HG03108 (cell line): ENCODE data around the gene DNAJC24.
"Not testable (repeated sequence)": the region's sequence is repeated elsewhere in the genome, so short reads cannot be mapped to it uniquely, and the experiment has no call there.

Experiments used
- ATAC-seq: cut with Tn5 transposase; IDR thresholded peaks from one replicate; pipeline ENCODE4 v1.9.1; 2021; ENCODE audit warnings: moderate library complexity; ENCODE audit not compliant: unreplicated experiment

The DNAJC24 gene

GRCh38 chr11:31369348-31370329 is at the start of gene DNAJC24, which contains the start of gene DCDC1:
TSS of gene DNAJC24 (plus strand) at chr11:31369860. CDS start at chr11:31370749, 889 bp downstream.
TSS of gene DCDC1 (minus strand) at chr11:31369739. CDS start at chr11:31328280, 41,459 bp downstream.
- peak; percentile 98 for ATAC-seq

GRCh38 chr11:31321494-31321893 is 48.2 kb upstream of the DNAJC24 start:
- ATAC-seq, result not testable (repeated sequence)

- no peak for ATAC-seq
These were observed 46.5 kb upstream of the DNAJC24 start for GRCh38 chr11:31323145-31323544.

- no peak for ATAC-seq
These were observed 44.5 kb upstream of the DNAJC24 start for GRCh38 chr11:31325160-31325559.

- ATAC-seq, result no peak
These were observed 43.1 kb upstream of the DNAJC24 start for GRCh38 chr11:31326470-31327148.

- ATAC-seq, result no peak
These were observed 42.2 kb upstream of the DNAJC24 start for GRCh38 chr11:31327417-31327816.

- ATAC-seq, result no peak
These were observed 41.0 kb upstream of the DNAJC24 start for GRCh38 chr11:31328697-31329096.

- no peak for ATAC-seq
These were observed 31.9 kb upstream of the DNAJC24 start for GRCh38 chr11:31337806-31338205.

GRCh38 chr11:31340903-31341572 is 28.6 kb upstream of the DNAJC24 start:
- ATAC-seq, result no peak

- ATAC-seq, result no peak
These were observed 18.5 kb upstream of the DNAJC24 start for GRCh38 chr11:31351168-31351567.

GRCh38 chr11:31355131-31355530 is 14.5 kb upstream of the DNAJC24 start:
- no peak for ATAC-seq

GRCh38 chr11:31355817-31356216 is 13.8 kb upstream of the DNAJC24 start:
- no peak for ATAC-seq

- ATAC-seq, result no peak
These were observed 7.9 kb upstream of the DNAJC24 start for GRCh38 chr11:31361743-31362142.

- ATAC-seq, result no peak
These were observed 2.9 kb upstream of the DNAJC24 start for GRCh38 chr11:31366795-31367194.

GRCh38 chr11:31375879-31376278 is 6.2 kb downstream of the DNAJC24 start:
- ATAC-seq, result no peak

GRCh38 chr11:31383116-31383515 is 13.5 kb downstream of the DNAJC24 start:
- ATAC-seq, result no peak

GRCh38 chr11:31387379-31387778 is 17.7 kb downstream of the DNAJC24 start:
- ATAC-seq, result no peak

GRCh38 chr11:31397239-31397834 is 27.7 kb downstream of the DNAJC24 start:
- no peak for ATAC-seq

- no peak for ATAC-seq
These were observed 35.0 kb downstream of the DNAJC24 start for GRCh38 chr11:31404614-31405013.

- no peak for ATAC-seq
These were observed 38.5 kb downstream of the DNAJC24 start for GRCh38 chr11:31408201-31408600.

- ATAC-seq, result no peak
These were observed 43.3 kb downstream of the DNAJC24 start for GRCh38 chr11:31412946-31413345.
